Panc1 (cell line): ENCODE data around the gene TNFRSF11A. TPM values are rescaled to one million over a fixed set of nuclear protein-coding genes. Genes with fewer than 3 reads are reported as not detected.

Experiments
- ATAC-seq: fragments of 200-7000 bp; cut with Tn5 transposase; 2 replicates; pipeline ENCODE4 v1.9.1; 2020; ENCODE audit warnings: mild to moderate bottlenecking, moderate library complexity
- BruUV-seq: library from RNA; stranded (reverse); fragments of 400-500 nt; replicated peaks from 2 replicates; lab custom pipeline; 2021; lab: Mats Ljungman, UMichigan
- CTCF ChIA-PET: fragments of 300-600 bp; sonication (Branson Sonifier 250); formaldehyde crosslinking; loops from one replicate; lab custom pipeline; 2022; ENCODE audit warnings: antibody characterized with exemption; lab: Charles Lee
- POLR2A ChIA-PET: fragments of 300-600 bp; sonication (Branson Sonifier 250); formaldehyde crosslinking; loops from one replicate; lab custom pipeline; 2022; ENCODE audit warnings: antibody characterized with exemption; lab: Charles Lee
- DNase-seq: peaks from one replicate; pipeline ENCODE4 v3.0.0-alpha.2; 2010; ENCODE audit warnings: low read depth, low spot score
- H3K27ac ChIP-seq: 2 replicates; pipeline ENCODE4 v1.5.1; 2011; ENCODE audit warnings: mild to moderate bottlenecking, low read length, inconsistent platforms
- H3K27me3 ChIP-seq: fragments of 200-500 bp; sonication (Bioruptor generic); 2 replicates; pipeline ENCODE4 v1.6.0; 2014; ENCODE audit warnings: low read length, inconsistent platforms; ENCODE audit not compliant: control insufficient read depth, insufficient read depth
- H3K36me3 ChIP-seq: fragments of 200-500 bp; sonication (Bioruptor generic); 2 replicates; pipeline ENCODE4 v1.5.1; 2014; ENCODE audit warnings: inconsistent platforms, mild to moderate bottlenecking, low read length, moderate library complexity; ENCODE audit not compliant: control insufficient read depth, insufficient read depth
- H3K4me1 ChIP-seq: 2 replicates; pipeline ENCODE4 v1.5.1; 2011; ENCODE audit warnings: inconsistent platforms, mild to moderate bottlenecking, low read length, moderate library complexity; ENCODE audit not compliant: control insufficient read depth, insufficient read depth
- H3K4me3 ChIP-seq, 2 experiments: 2 replicates each; pipeline ENCODE4 v1.5.1; 2011 to 2012; ENCODE audit warnings: low read depth in 2 of 2, low read length in 2 of 2, mild to moderate bottlenecking in 2 of 2, inconsistent platforms in 1 of 2, moderate library complexity in 1 of 2
- H3K9me3 ChIP-seq: fragments of 200-500 bp; sonication (Bioruptor generic); 2 replicates; pipeline ENCODE4 v1.5.1; 2014; ENCODE audit warnings: low read depth, mild to moderate bottlenecking, inconsistent platforms, low read length, moderate library complexity; ENCODE audit not compliant: control insufficient read depth, insufficient read depth
- POLR2AphosphoS5 ChIP-seq: IDR thresholded peaks from 2 replicates; pipeline ENCODE4 v1.6.1; 2012; ENCODE audit warnings: mild to moderate bottlenecking, low read depth, low read length, moderate library complexity
- SIN3A ChIP-seq: IDR thresholded peaks from 2 replicates; pipeline ENCODE4 v1.6.1; 2012; ENCODE audit warnings: low read depth, mild to moderate bottlenecking, low read length, moderate library complexity, borderline replicate concordance; ENCODE audit not compliant: insufficient read depth
- TCF7L2 ChIP-seq: IDR thresholded peaks from 2 replicates; pipeline ENCODE4 v1.6.1; 2011; ENCODE audit warnings: mild to moderate bottlenecking, low read depth, low read length, inconsistent platforms
- in situ Hi-C: cut with HindIII; loops from 2 replicates; pipeline ENCODE4 v1.10.0; 2016; ENCODE audit warnings: low sequenced_read_pairs, low pct_unique_long_range_greater_than_20kb
- intact Hi-C: fragments of 100-400 bp; cut with micrococcal nuclease; formaldehyde crosslinking; loops from one replicate; pipeline ENCODE4 v1.10.0; 2022; ENCODE audit not compliant: unreplicated experiment
- total RNA-seq: library from RNA; stranded (reverse); gene quantifications from one replicate; pipeline ENCODE4 v1.2.1, GENCODE V29; 2021; ENCODE audit not compliant: unreplicated experiment
- TF ChIP-seq, protein P1 (sequence below): fragments of 450-650 bp; IDR thresholded peaks from 2 replicates; pipeline ENCODE4 v1.5.1; 2017; ENCODE audit warnings: mild to moderate bottlenecking
- TF ChIP-seq, protein P2 (sequence below), 2 experiments: IDR thresholded peaks; 2 replicates each; pipeline ENCODE4 v1.6.1; 2011 to 2012; ENCODE audit warnings: low read depth in 2 of 2, control low read depth in 1 of 2, low read length in 1 of 2, mild to moderate bottlenecking in 1 of 2, moderate library complexity in 1 of 2; ENCODE audit not compliant: insufficient read depth in 1 of 2

TNFRSF11A gene
- total RNA-seq, 1 experiment from 2014 or later = 14.1 TPM

DNA sequence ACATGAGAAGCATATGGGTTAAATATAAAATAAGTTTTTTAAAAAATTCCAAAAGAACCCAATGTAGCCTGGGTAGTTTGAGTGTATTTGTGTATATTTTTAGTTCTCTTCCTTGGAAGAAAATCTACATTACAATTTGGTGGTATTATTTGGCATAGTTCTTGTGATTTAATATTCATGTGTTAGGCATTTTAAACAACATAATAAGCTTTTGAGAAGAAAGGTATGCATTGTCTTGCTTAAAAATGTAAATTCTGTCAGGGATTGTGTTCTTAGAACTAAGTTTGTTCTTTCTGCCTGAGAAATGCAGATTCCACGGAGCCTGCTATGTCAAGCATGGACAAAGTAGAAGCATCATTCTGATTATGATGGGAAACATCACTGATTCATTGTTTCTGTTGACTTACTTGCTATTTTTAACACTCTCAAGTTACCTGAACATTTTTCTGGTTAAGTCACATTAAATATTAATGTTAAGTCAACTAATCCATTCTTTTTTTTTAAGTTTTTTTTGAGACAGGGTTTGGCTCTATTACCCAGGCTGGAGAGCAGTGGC, 49.4 kb downstream of the TNFRSF11A start:
- no peaks in the 10 kb centered on the region for H3K27me3 ChIP-seq
- ATAC-seq (no peak), DNase-seq (no peak)

DNA sequence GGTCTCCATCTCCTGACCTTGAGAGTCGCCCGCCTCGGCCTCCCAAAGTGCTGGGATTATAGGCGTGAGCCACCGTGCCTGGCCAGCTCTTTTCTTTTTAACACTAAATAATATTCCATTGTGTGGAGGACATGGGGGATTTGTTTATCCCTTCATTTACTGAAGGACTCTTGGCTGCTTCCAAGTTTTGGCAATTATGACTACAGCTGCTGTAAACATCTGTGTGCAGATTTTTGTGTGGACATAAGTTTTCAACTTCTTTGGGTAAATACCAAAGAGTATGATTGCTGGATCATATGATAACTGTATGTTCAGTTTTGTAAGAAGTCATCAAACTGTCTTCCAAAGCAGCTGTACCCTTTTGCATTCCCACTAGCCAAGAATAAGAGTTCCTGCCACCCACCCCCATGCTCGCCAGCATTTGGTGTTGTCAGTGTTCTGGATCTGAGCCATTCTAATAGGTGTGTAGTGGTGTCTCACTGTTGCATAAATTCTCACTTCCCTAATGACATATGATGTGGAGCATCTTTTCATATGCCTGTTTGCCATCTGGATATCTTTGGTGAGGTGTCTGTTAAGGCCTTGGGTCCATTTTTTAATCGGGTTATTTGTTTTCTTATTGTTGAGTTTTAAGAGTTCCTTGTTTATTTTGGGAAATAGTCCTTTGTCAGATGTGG, 52.2 kb downstream of the TNFRSF11A start:
- BruUV-seq = no TSS peak
- ATAC-seq (no peak), DNase-seq (no peak)
- H3K9me3 ChIP-seq = no peaks in the 10 kb centered on the region
- TF ChIP-seq, protein P1, sequence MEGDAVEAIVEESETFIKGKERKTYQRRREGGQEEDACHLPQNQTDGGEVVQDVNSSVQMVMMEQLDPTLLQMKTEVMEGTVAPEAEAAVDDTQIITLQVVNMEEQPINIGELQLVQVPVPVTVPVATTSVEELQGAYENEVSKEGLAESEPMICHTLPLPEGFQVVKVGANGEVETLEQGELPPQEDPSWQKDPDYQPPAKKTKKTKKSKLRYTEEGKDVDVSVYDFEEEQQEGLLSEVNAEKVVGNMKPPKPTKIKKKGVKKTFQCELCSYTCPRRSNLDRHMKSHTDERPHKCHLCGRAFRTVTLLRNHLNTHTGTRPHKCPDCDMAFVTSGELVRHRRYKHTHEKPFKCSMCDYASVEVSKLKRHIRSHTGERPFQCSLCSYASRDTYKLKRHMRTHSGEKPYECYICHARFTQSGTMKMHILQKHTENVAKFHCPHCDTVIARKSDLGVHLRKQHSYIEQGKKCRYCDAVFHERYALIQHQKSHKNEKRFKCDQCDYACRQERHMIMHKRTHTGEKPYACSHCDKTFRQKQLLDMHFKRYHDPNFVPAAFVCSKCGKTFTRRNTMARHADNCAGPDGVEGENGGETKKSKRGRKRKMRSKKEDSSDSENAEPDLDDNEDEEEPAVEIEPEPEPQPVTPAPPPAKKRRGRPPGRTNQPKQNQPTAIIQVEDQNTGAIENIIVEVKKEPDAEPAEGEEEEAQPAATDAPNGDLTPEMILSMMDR = no peak
- TF ChIP-seq SIN3A = no peak
- no peak for TF ChIP-seq TCF7L2
- TF ChIP-seq, protein P2, sequence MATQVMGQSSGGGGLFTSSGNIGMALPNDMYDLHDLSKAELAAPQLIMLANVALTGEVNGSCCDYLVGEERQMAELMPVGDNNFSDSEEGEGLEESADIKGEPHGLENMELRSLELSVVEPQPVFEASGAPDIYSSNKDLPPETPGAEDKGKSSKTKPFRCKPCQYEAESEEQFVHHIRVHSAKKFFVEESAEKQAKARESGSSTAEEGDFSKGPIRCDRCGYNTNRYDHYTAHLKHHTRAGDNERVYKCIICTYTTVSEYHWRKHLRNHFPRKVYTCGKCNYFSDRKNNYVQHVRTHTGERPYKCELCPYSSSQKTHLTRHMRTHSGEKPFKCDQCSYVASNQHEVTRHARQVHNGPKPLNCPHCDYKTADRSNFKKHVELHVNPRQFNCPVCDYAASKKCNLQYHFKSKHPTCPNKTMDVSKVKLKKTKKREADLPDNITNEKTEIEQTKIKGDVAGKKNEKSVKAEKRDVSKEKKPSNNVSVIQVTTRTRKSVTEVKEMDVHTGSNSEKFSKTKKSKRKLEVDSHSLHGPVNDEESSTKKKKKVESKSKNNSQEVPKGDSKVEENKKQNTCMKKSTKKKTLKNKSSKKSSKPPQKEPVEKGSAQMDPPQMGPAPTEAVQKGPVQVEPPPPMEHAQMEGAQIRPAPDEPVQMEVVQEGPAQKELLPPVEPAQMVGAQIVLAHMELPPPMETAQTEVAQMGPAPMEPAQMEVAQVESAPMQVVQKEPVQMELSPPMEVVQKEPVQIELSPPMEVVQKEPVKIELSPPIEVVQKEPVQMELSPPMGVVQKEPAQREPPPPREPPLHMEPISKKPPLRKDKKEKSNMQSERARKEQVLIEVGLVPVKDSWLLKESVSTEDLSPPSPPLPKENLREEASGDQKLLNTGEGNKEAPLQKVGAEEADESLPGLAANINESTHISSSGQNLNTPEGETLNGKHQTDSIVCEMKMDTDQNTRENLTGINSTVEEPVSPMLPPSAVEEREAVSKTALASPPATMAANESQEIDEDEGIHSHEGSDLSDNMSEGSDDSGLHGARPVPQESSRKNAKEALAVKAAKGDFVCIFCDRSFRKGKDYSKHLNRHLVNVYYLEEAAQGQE (IDR thresholded peaks at IDR 0.05; ENCODE audit: insufficient read depth in 1 of 2, low read depth in 2 of 2, low read length in 1 of 2) = no peak
- no peak for TF ChIP-seq POLR2AphosphoS5
- no peak overlapping the region for H3K27ac ChIP-seq
- ChIA-PET CTCF (no interaction called here), POLR2A (no interaction called here)
- intact Hi-C loops = no loop called here
- no peaks in the 10 kb centered on the region for H3K27me3 ChIP-seq
- in situ Hi-C loops = no loop called here
- no peak overlapping the region for H3K4me3 ChIP-seq
- H3K36me3 ChIP-seq = no peaks in the 10 kb centered on the region
- H3K4me1 ChIP-seq = no peaks in the 10 kb centered on the region

More for the DNA sequence above, 49.4 kb downstream of the TNFRSF11A start:
- Histone ChIP-seq H3K27ac (no peak overlapping the region), H3K9me3 (no peaks in the 10 kb centered on the region), H3K36me3 (no peaks in the 10 kb centered on the region), H3K4me1 (no peaks in the 10 kb centered on the region), H3K4me3 (no peak overlapping the region)
- BruUV-seq = no TSS peak
- intact Hi-C loops (no loop called here), in situ Hi-C loops (no loop called here)
- POLR2A ChIA-PET = no interaction called here
- CTCF ChIA-PET = no interaction called here
- TF ChIP-seq, protein P2 (IDR thresholded peaks at IDR 0.05; ENCODE audit: insufficient read depth in 1 of 2, low read depth in 2 of 2, low read length in 1 of 2) = no peak
- TF ChIP-seq TCF7L2 (no peak), POLR2AphosphoS5 (no peak), SIN3A (no peak)
- TF ChIP-seq, protein P1 = no peak
